Neutrophil (primary cell): ENCODE data around the gene C16orf89.

Experiments used
- H3K27ac ChIP-seq: fragments of 200-600 bp; sonication (generic); 2 replicates; pipeline ENCODE4 v1.5.1; 2016; ENCODE audit warnings: mild to moderate bottlenecking, moderate library complexity
- H3K27me3 ChIP-seq: fragments of 200-600 bp; sonication (generic); 2 replicates; pipeline ENCODE4 v1.6.0; 2016; ENCODE audit warnings: mild to moderate bottlenecking
- H3K36me3 ChIP-seq: fragments of 200-600 bp; sonication (generic); 2 replicates; pipeline ENCODE4 v1.5.1; 2017
- H3K4me1 ChIP-seq, 2 experiments: fragments of 200-600 bp in 1 of 2; sonication (generic) in 1 of 2; 1 replicate in 1 of 2; 2 replicates in 1 of 2; pipeline versions ENCODE4 v1.5.1 to v1.6.1; 2013 to 2016; ENCODE audit warnings: low read depth in 1 of 2, low read length in 1 of 2, mild to moderate bottlenecking in 1 of 2, moderate library complexity in 1 of 2; ENCODE audit not compliant: control insufficient read depth in 1 of 2, insufficient read depth in 1 of 2
- H3K4me3 ChIP-seq, 2 experiments: fragments of 200-600 bp in 1 of 2; sonication (generic) in 1 of 2; 1 replicate in 1 of 2; 2 replicates in 1 of 2; pipeline ENCODE4 v1.5.1; 2013 to 2016; ENCODE audit warnings: low read depth in 1 of 2, low read length in 1 of 2, mild to moderate bottlenecking in 1 of 2, moderate library complexity in 1 of 2
- H3K9me3 ChIP-seq: fragments of 200-600 bp; sonication (generic); 2 replicates; pipeline ENCODE4 v1.5.1; 2016
- CTCF ChIP-seq: fragments of 200-600 bp; sonication (generic); IDR thresholded peaks from 2 replicates; pipeline ENCODE4 v1.5.1; 2016; ENCODE audit warnings: antibody characterized with exemption

The C16orf89 gene

DNA sequence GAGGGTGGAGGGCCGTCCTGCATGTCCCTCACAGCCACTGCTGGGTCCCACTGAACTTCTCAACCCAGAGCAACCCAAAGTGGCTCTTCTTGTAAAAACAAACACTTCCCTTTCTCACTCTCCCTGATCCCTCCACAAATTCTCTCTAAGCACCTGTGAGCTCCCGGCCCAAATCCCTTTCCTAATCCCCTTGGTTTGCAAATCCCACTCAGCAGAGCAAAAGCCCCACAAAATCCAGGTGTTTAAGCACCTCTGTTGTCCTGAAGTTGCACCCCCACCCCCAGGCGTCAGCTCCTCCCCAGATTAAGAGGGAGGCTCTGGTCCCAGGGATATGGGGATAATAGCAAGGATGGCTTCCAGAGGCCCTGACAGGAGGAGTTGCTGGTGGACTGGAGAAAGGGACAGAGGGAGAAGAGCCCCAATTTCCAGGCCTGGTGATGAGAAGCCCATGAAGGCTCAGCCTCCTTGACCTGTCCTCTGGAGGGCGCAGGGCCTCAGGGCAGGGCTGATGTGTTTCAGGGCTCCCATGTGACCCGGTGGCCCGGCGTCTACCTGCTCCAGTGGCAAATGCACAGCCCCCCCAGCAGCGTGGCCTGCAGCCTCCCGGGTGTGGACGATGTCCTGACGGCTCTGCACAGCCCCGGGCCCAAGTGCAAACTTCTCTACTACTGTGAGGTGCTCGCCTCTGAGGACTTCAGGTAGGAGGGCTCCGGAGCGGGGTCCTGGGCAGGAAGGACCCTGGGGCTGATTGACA, 55.0 kb downstream of the C16orf89 start:
- Histone ChIP-seq H3K36me3 (no peaks in the 10 kb centered on the region), H3K4me1 (no peaks in the 10 kb centered on the region), H3K9me3 (no peaks in the 10 kb centered on the region), H3K27ac (no peak overlapping the region), H3K4me3 (no peak overlapping the region), H3K27me3 (peaks cover 31% of the 10 kb centered on the region)
- TF ChIP-seq CTCF: no peak

DNA sequence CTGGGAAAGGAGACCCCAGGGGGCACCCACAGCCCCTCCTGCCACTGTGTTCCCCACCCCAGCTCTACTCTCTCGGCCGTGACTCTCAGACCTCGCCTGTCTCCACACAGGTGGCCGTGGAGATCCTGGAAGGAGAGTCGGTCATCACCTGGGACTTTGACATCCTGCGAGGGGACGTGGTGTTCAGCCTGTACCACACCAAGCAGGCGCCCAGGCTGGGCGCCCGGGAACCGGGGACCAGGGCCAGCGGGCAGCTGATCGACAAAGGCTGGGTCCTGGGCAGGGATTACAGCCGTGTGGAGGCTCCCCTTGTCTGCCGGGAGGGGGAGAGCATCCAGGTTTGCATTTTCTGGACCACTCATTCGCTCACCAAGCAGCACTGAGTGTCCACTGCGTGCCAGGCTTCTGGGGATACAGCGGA, 57.4 kb downstream of the C16orf89 start:
- H3K9me3 ChIP-seq: no peaks in the 10 kb centered on the region
- no peak overlapping the region for H3K4me3 ChIP-seq
- H3K4me1 ChIP-seq: no peaks in the 10 kb centered on the region
- H3K27me3 ChIP-seq: peaks cover 31% of the 10 kb centered on the region
- TF ChIP-seq CTCF: no peak
- no peaks in the 10 kb centered on the region for H3K36me3 ChIP-seq
- H3K27ac ChIP-seq: no peak overlapping the region

DNA sequence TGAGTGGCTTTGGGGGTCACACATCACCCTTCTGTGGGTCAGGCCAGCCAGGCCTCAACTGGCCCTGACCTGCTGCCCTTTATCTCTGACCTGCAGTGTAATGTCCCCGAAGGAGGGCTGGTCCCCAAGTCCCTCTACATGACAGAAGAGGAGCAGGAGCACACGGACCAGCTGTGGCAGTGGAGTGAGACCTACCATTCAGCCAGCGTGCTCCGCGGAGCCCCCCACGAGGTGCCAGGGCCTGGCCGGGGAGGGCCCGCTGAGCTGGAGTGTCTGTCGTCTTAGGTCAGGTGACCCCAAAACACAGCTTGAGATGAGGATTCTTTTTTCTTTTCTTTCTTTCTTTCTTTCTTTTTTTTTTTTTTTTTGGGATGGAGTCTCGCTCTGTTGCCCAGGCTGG, 58.5 kb downstream of the C16orf89 start:
- TF ChIP-seq CTCF: no peak
- Histone ChIP-seq H3K9me3 (no peaks in the 10 kb centered on the region), H3K4me3 (no peak overlapping the region), H3K27ac (no peak overlapping the region), H3K27me3 (peaks cover 31% of the 10 kb centered on the region), H3K4me1 (no peaks in the 10 kb centered on the region), H3K36me3 (no peaks in the 10 kb centered on the region)

- no peak overlapping the region for H3K27ac ChIP-seq
- H3K4me3 ChIP-seq: no peak overlapping the region
- no peak for TF ChIP-seq CTCF
- H3K9me3 ChIP-seq: no peaks in the 10 kb centered on the region
- H3K27me3 ChIP-seq: peaks cover 30% of the 10 kb centered on the region
- H3K36me3 ChIP-seq: no peaks in the 10 kb centered on the region
- H3K4me1 ChIP-seq: no peaks in the 10 kb centered on the region
These were observed 59.2 kb downstream of the C16orf89 start for GRCh38 chr16:5006348-5007193.

- Histone ChIP-seq H3K4me1 (no peaks in the 10 kb centered on the region), H3K4me3 (no peak overlapping the region), H3K27ac (no peak overlapping the region), H3K36me3 (no peaks in the 10 kb centered on the region), H3K27me3 (peaks cover 26% of the 10 kb centered on the region), H3K9me3 (no peaks in the 10 kb centered on the region)
- no peak for TF ChIP-seq CTCF
These were observed 59.8 kb downstream of the C16orf89 start for GRCh38 chr16:5005916-5006315.
